HCT116 (cell line): ENCODE results near the gene TOP1. TPM values are rescaled to one million over a fixed set of nuclear protein-coding genes. Genes with fewer than 3 reads are reported as not detected.
A peak's percentile ranks its signal among the peaks of the same experiment; 100 is the strongest.

ENCODE experiments used
- ATAC-seq: fragments of 200-7000 bp; cut with Tn5 transposase; 2 replicates; pipeline ENCODE4 v1.9.1; 2020; ENCODE audit warnings: mild to moderate bottlenecking, moderate library complexity
- BruUV-seq: library from RNA; stranded (reverse); fragments of 400-500 nt; replicated peaks from 2 replicates; lab custom pipeline; 2021; lab: Mats Ljungman, UMichigan
- CTCF ChIA-PET: fragments of 300-600 bp; sonication (Branson Sonifier 250); formaldehyde crosslinking; loops from one replicate; lab custom pipeline; 2021; ENCODE audit warnings: antibody characterized with exemption; lab: Charles Lee
- POLR2A ChIA-PET: fragments of 300-600, 350-600 bp; sonication (Branson Sonifier 250); formaldehyde crosslinking; loops from one replicate; lab custom pipeline; 2021; ENCODE audit warnings: antibody characterized with exemption; lab: Charles Lee
- RAD21 ChIA-PET, 2 experiments: fragments of 300-600 bp; sonication (Branson Sonifier 250); formaldehyde crosslinking; loops; one replicate each; lab custom pipeline; 2023; ENCODE audit warnings: low total read pairs in 2 of 2; ENCODE audit not compliant: uncharacterized antibody in 2 of 2, unreplicated experiment in 2 of 2, low non-redundant PET in 1 of 2; lab: Charles Lee
- DNase-seq: peaks from one replicate; pipeline ENCODE4 v3.0.0-alpha.2; 2010; ENCODE audit warnings: low read depth, low spot score
- H2AFZ ChIP-seq: fragments of 200-600 bp; shearing (Covaris generic), sonication (generic); 2 replicates; pipeline ENCODE4 v1.6.1; 2017; ENCODE audit warnings: low read depth, mixed run types, mixed read lengths, antibody characterized with exemption, low read length; ENCODE audit not compliant: poor library complexity, severe bottlenecking
- H3K27ac ChIP-seq: 2 replicates; pipeline ENCODE4 v1.5.1; 2012; ENCODE audit warnings: low read depth, low read length
- H3K27me3 ChIP-seq: fragments of 200-600 bp; sonication (generic); 2 replicates; pipeline ENCODE4 v1.6.1; 2016; ENCODE audit warnings: mixed run types, low read length, mixed read lengths; ENCODE audit not compliant: insufficient read depth
- H3K36me3 ChIP-seq, 2 experiments: fragments of 200-500 bp in 1 of 2; fragments of 200-600 bp in 1 of 2; sonication (Bioruptor generic) in 1 of 2; sonication (generic) in 1 of 2; 2 replicates each; pipeline versions ENCODE4 v1.5.1 to v1.6.1; 2014 to 2016; ENCODE audit warnings: low read length in 2 of 2, inconsistent platforms in 1 of 2, mixed read lengths in 1 of 2, mixed run types in 1 of 2; ENCODE audit not compliant: insufficient read depth in 2 of 2, control insufficient read depth in 1 of 2
- H3K4me1 ChIP-seq, 2 experiments: fragments of 200-600 bp in 1 of 2; sonication (generic) in 1 of 2; 2 replicates each; pipeline versions ENCODE4 v1.5.1 to v1.6.1; 2012 to 2017; ENCODE audit warnings: low read length in 2 of 2, inconsistent platforms in 1 of 2, mild to moderate bottlenecking in 1 of 2, mixed read lengths in 1 of 2, mixed run types in 1 of 2, moderate library complexity in 1 of 2; ENCODE audit not compliant: insufficient read depth in 2 of 2, control insufficient read depth in 1 of 2
- H3K4me2 ChIP-seq: fragments of 200-600 bp; sonication (generic); 2 replicates; pipeline ENCODE4 v1.6.1; 2017; ENCODE audit warnings: mixed run types, low read length, mixed read lengths
- H3K4me3 ChIP-seq, 2 experiments: fragments of 200-600 bp in 1 of 2; sonication (generic) in 1 of 2; replicated peaks in 1 of 2; 2 replicates each; pipeline ENCODE4 v1.5.1; 2011 to 2016; ENCODE audit warnings: low read length in 2 of 2, control low read depth in 1 of 2, low read depth in 1 of 2, mild to moderate bottlenecking in 1 of 2, mixed read lengths in 1 of 2, mixed run types in 1 of 2
- H3K79me2 ChIP-seq: fragments of 200-600 bp; sonication (generic); 2 replicates; pipeline ENCODE4 v1.6.1; 2017; ENCODE audit warnings: mild to moderate bottlenecking, mixed run types, low read length, moderate library complexity, mixed read lengths; ENCODE audit not compliant: insufficient read depth
- H3K9ac ChIP-seq: fragments of 200-600 bp; sonication (generic); 2 replicates; pipeline ENCODE4 v1.6.1; 2016; ENCODE audit warnings: low read length, mixed read lengths
- H3K9me2 ChIP-seq: fragments of 200-600 bp; sonication (generic), shearing (Covaris generic); 2 replicates; pipeline ENCODE4 v1.6.1; 2017; ENCODE audit warnings: mixed run types, mild to moderate bottlenecking, moderate library complexity; ENCODE audit not compliant: insufficient read depth
- H3K9me3 ChIP-seq, 2 experiments: fragments of 200-500 bp in 1 of 2; fragments of 200-600 bp in 1 of 2; sonication (Bioruptor generic) in 1 of 2; sonication (generic) in 1 of 2; 2 replicates each; pipeline ENCODE4 v1.6.1; 2014 to 2017; ENCODE audit warnings: low read length in 2 of 2, mixed read lengths in 2 of 2, inconsistent platforms in 1 of 2, low read depth in 1 of 2, mild to moderate bottlenecking in 1 of 2, mixed run types in 1 of 2, moderate library complexity in 1 of 2; ENCODE audit not compliant: control insufficient read depth in 1 of 2, insufficient read depth in 1 of 2
- H4K20me1 ChIP-seq: fragments of 200-600 bp; sonication (generic), shearing (Covaris generic); 2 replicates; pipeline ENCODE4 v1.6.1; 2017; ENCODE audit warnings: mixed run types, mild to moderate bottlenecking, moderate library complexity; ENCODE audit not compliant: insufficient read depth
- CEBPB ChIP-seq: IDR thresholded peaks from 2 replicates; pipeline ENCODE4 v1.6.1; 2012; ENCODE audit warnings: low read depth
- JUND ChIP-seq: IDR thresholded peaks from 2 replicates; pipeline ENCODE4 v1.6.1; 2012
- POLR2AphosphoS5 ChIP-seq: IDR thresholded peaks from 2 replicates; pipeline ENCODE4 v1.6.1; 2011; ENCODE audit warnings: mild to moderate bottlenecking, low read depth, low read length, moderate library complexity
- RAD21 ChIP-seq: IDR thresholded peaks from 2 replicates; pipeline ENCODE4 v1.6.1; 2012; ENCODE audit warnings: low read depth, mild to moderate bottlenecking
- SIN3A ChIP-seq: IDR thresholded peaks from 2 replicates; pipeline ENCODE4 v1.6.1; 2012; ENCODE audit warnings: low read depth
- SRF ChIP-seq: IDR thresholded peaks from 2 replicates; pipeline ENCODE4 v1.6.1; 2012; ENCODE audit warnings: low read depth
- YY1 ChIP-seq: IDR thresholded peaks from 2 replicates; pipeline ENCODE4 v1.6.1; 2011; ENCODE audit warnings: low read length, low read depth, moderate library complexity, mild to moderate bottlenecking; ENCODE audit not compliant: insufficient replicate concordance; ENCODE audit errors: extremely low read depth
- ZFX ChIP-seq: fragments of 450-650 bp; IDR thresholded peaks from 2 replicates; pipeline ENCODE4 v1.6.1; 2017
- ZNF274 ChIP-seq: fragments of 200-500 bp; sonication (Bioruptor generic); IDR thresholded peaks from 2 replicates; pipeline ENCODE4 v1.6.1; 2014; ENCODE audit warnings: mild to moderate bottlenecking, low read depth, low read length, inconsistent platforms
- intact Hi-C: fragments of 100-400 bp; cut with micrococcal nuclease; formaldehyde crosslinking; loops from 2 replicates; pipeline ENCODE4 v1.10.0; 2022
- total RNA-seq: library from RNA; stranded (reverse); gene quantifications from one replicate; pipeline ENCODE4 v1.2.1, GENCODE V29; 2021; ENCODE audit not compliant: unreplicated experiment
- TF ChIP-seq, protein P1 (sequence below): IDR thresholded peaks from 2 replicates; pipeline ENCODE4 v1.6.1; 2011; ENCODE audit warnings: mild to moderate bottlenecking, low read length, moderate library complexity; ENCODE audit not compliant: insufficient replicate concordance; ENCODE audit errors: extremely low read depth

Gene TOP1
- total RNA-seq, 1 experiment from 2014 or later: 190 TPM

- H3K9ac ChIP-seq: no peak overlapping the region
- no TSS peak for BruUV-seq
- no peaks in the 10 kb centered on the region for H3K27me3 ChIP-seq
- H3K79me2 ChIP-seq: no peaks in the 10 kb centered on the region
- H3K4me2 ChIP-seq: no peak overlapping the region
- intact Hi-C loops: no loop called here
- ChIA-PET POLR2A (no interaction called here), RAD21 (no interaction called here), CTCF (interaction anchor here (1.2 to 3.0 kb wide), 2 partner anchors 7 to 9 kb away, joined by 3 to 10 read pairs; no protein-coding TSS in a partner anchor)
- no peak overlapping the region for H2AFZ ChIP-seq
- H3K36me3 ChIP-seq: peaks cover 28 to 45% of the 10 kb centered on the region in 2 experiments
- no peaks in the 10 kb centered on the region for H3K9me2 ChIP-seq
- ATAC-seq (no peak), DNase-seq (no peak)
- H3K9me3 ChIP-seq: no peaks in the 10 kb centered on the region
- H3K27ac ChIP-seq: no peak overlapping the region
- H3K4me3 ChIP-seq: no peak overlapping the region
- H3K4me1 ChIP-seq: no peaks in the 10 kb centered on the region
- H4K20me1 ChIP-seq: peaks cover 3% of the 10 kb centered on the region; the same call in 1 of the 2 replicates
- TF ChIP-seq YY1: no peak
- no peak for TF ChIP-seq ZFX
- TF ChIP-seq SRF: no peak
- no peak for TF ChIP-seq CEBPB
- no peak for TF ChIP-seq SIN3A
- 0 out of 2 replicates have a peak, but pooled peaks have one; percentile 4 for TF ChIP-seq JUND
- TF ChIP-seq, protein P1, sequence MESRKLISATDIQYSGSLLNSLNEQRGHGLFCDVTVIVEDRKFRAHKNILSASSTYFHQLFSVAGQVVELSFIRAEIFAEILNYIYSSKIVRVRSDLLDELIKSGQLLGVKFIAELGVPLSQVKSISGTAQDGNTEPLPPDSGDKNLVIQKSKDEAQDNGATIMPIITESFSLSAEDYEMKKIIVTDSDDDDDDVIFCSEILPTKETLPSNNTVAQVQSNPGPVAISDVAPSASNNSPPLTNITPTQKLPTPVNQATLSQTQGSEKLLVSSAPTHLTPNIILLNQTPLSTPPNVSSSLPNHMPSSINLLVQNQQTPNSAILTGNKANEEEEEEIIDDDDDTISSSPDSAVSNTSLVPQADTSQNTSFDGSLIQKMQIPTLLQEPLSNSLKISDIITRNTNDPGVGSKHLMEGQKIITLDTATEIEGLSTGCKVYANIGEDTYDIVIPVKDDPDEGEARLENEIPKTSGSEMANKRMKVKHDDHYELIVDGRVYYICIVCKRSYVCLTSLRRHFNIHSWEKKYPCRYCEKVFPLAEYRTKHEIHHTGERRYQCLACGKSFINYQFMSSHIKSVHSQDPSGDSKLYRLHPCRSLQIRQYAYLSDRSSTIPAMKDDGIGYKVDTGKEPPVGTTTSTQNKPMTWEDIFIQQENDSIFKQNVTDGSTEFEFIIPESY: no peak
- TF ChIP-seq POLR2AphosphoS5: peak; percentile 60
- no peak for TF ChIP-seq ZNF274
- TF ChIP-seq RAD21: no peak
Observed at GRCh38 chr20:41125530-41126457, 97.2 kb downstream of the TOP1 start.
